Stimulated activated CD8-positive, alpha-beta memory T cell treated with anti-CD3 and anti-CD28 coated beads, Interleukin-15, amount 100 ng/mL, for 24 hours (primary cell): Measurements from ENCODE around the gene BANP.

Experiments used
- DNase-seq: peaks from one replicate; pipeline ENCODE4 v3.0.0-alpha.2; 2020; ENCODE audit warnings: low read depth

BANP gene

GRCh38 chr16:88121886-88122580 is 170.8 kb downstream of the BANP start:
- DNase-seq, result no peak
